Caco-2 (cell line): Measurements from ENCODE around the gene HIVEP3. TPM values are rescaled to one million over a fixed set of nuclear protein-coding genes. Genes with fewer than 3 reads are reported as not detected.

Experiments
- BruUV-seq: library from RNA; stranded (reverse); fragments of 400-500 nt; replicated peaks from 2 replicates; lab custom pipeline; 2021; lab: Mats Ljungman, UMichigan
- CTCF ChIA-PET: fragments of 300-600 bp; sonication (Branson Sonifier 250); formaldehyde crosslinking; loops from one replicate; lab custom pipeline; 2022; ENCODE audit warnings: antibody characterized with exemption; lab: Charles Lee
- POLR2A ChIA-PET: fragments of 300-600 bp; sonication (Branson Sonifier 250); formaldehyde crosslinking; loops from one replicate; lab custom pipeline; 2022; ENCODE audit warnings: antibody characterized with exemption; lab: Charles Lee
- DNase-seq, 2 experiments: peaks; one replicate each; pipeline versions ENCODE4 v3.0.0 to v3.0.0-alpha.2; 2020 to 2022
- H3K27me3 ChIP-seq: replicated peaks from 2 replicates; pipeline ENCODE4 v1.6.0; 2011; ENCODE audit warnings: low read length; ENCODE audit not compliant: control insufficient read depth, insufficient read depth
- H3K36me3 ChIP-seq: 2 replicates; pipeline ENCODE4 v1.5.1; 2011; ENCODE audit warnings: low read length; ENCODE audit not compliant: control insufficient read depth, insufficient read depth
- H3K4me1 ChIP-seq: fragments of 250-450 bp; sonication (Bioruptor Pico); 2 replicates; pipeline ENCODE4 v1.5.1; 2020; ENCODE audit warnings: mild to moderate bottlenecking
- H3K4me3 ChIP-seq: 2 replicates; pipeline ENCODE4 v1.5.1; 2011; ENCODE audit warnings: low read depth, mild to moderate bottlenecking, control low read depth, low read length
- H3K9me3 ChIP-seq: fragments of 250-450 bp; sonication (Bioruptor Pico); 2 replicates; pipeline ENCODE4 v1.5.1; 2020; ENCODE audit warnings: mild to moderate bottlenecking, moderate library complexity
- H3K27ac Mint-ChIP-seq: one replicate; pipeline ENCODE4 v1.8.0; 2022; ENCODE audit warnings: mixed read lengths; ENCODE audit not compliant: unreplicated experiment
- H3K27me3 Mint-ChIP-seq: one replicate; pipeline ENCODE4 v1.8.0; 2022; ENCODE audit warnings: mixed read lengths; ENCODE audit not compliant: insufficient read depth, unreplicated experiment
- H3K36me3 Mint-ChIP-seq: one replicate; pipeline ENCODE4 v1.8.0; 2022; ENCODE audit warnings: mild to moderate bottlenecking, mixed read lengths; ENCODE audit not compliant: insufficient read depth, unreplicated experiment
- H3K4me1 Mint-ChIP-seq: one replicate; pipeline ENCODE4 v1.8.0; 2022; ENCODE audit warnings: low read depth, mixed read lengths; ENCODE audit not compliant: unreplicated experiment
- H3K4me3 Mint-ChIP-seq: one replicate; pipeline ENCODE4 v1.8.0; 2022; ENCODE audit warnings: mild to moderate bottlenecking, moderate library complexity, mixed read lengths; ENCODE audit not compliant: unreplicated experiment
- H3K9me3 Mint-ChIP-seq: one replicate; pipeline ENCODE4 v1.8.0; 2022; ENCODE audit warnings: mixed read lengths; ENCODE audit not compliant: unreplicated experiment
- intact Hi-C: fragments of 100-400 bp; cut with micrococcal nuclease; formaldehyde crosslinking; loops from one replicate; pipeline ENCODE4 v1.10.0; 2022; ENCODE audit not compliant: unreplicated experiment
- total RNA-seq: library from RNA; stranded (reverse); gene quantifications from 2 replicates; pipeline ENCODE4 v1.2.3, GENCODE V29; 2022
- TF ChIP-seq, protein P1 (sequence below), 2 experiments: fragments of 200-600 bp in 1 of 2; IDR thresholded peaks; 1 replicate in 1 of 2; 2 replicates in 1 of 2; pipeline versions ENCODE4 v1.5.1 to v1.8.0; 2011 to 2022; ENCODE audit warnings: antibody characterized with exemption in 1 of 2, control low read depth in 1 of 2, inconsistent platforms in 1 of 2, low read depth in 1 of 2, low read length in 1 of 2, mild to moderate bottlenecking in 1 of 2, moderate library complexity in 1 of 2; ENCODE audit not compliant: insufficient read depth in 1 of 2, severe bottlenecking in 1 of 2, unreplicated experiment in 1 of 2

Gene HIVEP3
- total RNA-seq, 1 experiment from 2014 or later = 0.25 TPM

DNA sequence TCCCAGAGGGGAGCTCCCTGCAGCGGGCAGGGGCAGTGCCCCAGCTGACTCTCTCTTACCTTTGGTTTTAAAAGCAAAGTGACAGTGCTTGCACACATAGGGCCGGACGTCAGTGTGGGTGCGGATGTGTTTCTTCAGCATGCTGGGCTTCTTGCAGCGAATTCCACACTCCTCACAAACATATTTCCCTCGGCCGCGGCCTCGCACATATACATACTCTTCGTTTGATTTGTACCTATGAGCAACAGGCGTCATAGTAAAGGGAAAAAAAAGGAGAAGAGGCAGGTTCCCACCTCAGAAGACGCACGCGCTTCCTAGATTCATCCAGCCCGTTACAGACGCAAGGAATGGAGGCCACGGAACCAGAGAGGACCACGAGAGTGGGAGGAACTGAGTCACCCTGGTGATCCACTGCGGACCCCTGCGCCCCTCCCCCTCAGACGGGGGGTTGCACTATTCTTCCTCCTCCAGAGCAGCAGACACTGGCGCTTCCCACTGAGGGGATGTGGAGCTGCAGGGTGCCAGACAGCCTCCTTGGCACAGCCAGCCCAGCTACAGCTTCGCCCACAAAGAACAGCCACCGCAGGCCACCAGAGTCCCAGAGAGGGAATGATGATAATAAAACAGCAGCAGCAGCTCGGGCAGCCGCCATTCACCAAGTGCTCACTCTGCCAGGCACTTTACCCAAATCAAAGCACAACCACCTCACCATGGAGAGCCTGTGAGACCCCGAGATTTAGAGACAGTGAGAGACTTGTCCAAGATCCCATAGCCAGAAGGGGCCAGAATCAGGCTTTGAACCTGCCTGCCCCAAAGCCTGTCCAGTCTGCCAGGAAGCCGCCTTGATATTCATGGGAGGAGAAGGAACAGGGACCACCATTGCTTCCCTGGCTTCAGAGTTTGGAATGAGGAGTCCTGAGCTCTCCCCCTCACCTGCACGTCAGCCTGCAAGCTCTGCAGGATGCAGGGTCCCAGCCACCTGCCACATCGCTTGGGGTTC is 393.7 kb downstream of the HIVEP3 start:
- BruUV-seq = no TSS peak
- Mint-ChIP-seq H3K27ac (no peak overlapping the region), H3K4me3 (no peak overlapping the region), H3K4me1 (no peaks in the 10 kb centered on the region), H3K27me3 (no peaks in the 10 kb centered on the region), H3K9me3 (no peaks in the 10 kb centered on the region), H3K36me3 (no peaks in the 10 kb centered on the region)
- Histone ChIP-seq H3K27me3 (no peaks in the 10 kb centered on the region), H3K36me3 (no peaks in the 10 kb centered on the region), H3K4me1 (no peaks in the 10 kb centered on the region), H3K4me3 (no peak overlapping the region), H3K9me3 (no peaks in the 10 kb centered on the region)
- CTCF ChIA-PET = no interaction called here
- no peak for DNase-seq
- TF ChIP-seq, protein P1, sequence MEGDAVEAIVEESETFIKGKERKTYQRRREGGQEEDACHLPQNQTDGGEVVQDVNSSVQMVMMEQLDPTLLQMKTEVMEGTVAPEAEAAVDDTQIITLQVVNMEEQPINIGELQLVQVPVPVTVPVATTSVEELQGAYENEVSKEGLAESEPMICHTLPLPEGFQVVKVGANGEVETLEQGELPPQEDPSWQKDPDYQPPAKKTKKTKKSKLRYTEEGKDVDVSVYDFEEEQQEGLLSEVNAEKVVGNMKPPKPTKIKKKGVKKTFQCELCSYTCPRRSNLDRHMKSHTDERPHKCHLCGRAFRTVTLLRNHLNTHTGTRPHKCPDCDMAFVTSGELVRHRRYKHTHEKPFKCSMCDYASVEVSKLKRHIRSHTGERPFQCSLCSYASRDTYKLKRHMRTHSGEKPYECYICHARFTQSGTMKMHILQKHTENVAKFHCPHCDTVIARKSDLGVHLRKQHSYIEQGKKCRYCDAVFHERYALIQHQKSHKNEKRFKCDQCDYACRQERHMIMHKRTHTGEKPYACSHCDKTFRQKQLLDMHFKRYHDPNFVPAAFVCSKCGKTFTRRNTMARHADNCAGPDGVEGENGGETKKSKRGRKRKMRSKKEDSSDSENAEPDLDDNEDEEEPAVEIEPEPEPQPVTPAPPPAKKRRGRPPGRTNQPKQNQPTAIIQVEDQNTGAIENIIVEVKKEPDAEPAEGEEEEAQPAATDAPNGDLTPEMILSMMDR (IDR thresholded peaks at IDR 0.05; ENCODE audit: insufficient read depth in 1 of 2, low read depth in 1 of 2, low read length in 1 of 2, severe bottlenecking in 1 of 2, unreplicated experiment in 1 of 2) = no peak
- intact Hi-C loops = no loop called here
- POLR2A ChIA-PET = no interaction called here

DNA sequence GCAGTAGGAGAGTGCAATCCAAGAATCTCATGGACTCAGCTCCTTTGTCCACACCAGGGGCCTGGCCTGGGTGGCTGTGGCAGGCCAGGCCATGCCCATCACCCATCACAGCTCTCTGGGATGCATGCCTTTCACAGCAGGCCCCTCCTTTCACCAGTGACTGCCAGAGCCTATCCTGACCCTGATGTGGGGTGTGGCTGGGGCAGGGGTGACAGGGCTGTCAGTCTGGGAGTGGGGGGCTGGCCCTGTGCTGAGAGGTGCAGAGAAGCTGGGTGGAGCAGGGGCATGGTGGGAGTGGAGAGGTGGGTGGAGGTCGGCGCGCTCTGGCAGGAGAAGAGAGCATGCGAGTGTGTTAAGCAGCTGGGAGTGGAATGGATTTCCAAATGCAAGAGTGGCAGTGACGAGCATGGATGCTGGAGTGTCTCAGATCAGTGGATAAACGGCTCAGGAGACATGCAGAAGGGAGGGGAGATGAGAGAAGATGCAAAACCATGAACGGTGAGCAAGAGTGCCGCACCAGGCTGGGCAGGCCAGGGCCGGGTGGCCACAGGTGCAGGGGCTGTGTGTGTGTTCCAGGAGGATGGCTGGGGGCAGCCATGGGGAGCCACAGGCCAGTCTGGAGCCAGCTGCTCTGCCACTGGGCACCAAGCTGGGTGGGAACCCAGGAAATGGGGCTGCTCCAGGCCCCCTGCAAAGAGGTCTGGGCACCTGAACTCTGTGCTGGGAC is 394.6 kb downstream of the HIVEP3 start:
- TF ChIP-seq, protein P1 (IDR thresholded peaks at IDR 0.05; ENCODE audit: insufficient read depth in 1 of 2, low read depth in 1 of 2, low read length in 1 of 2, severe bottlenecking in 1 of 2, unreplicated experiment in 1 of 2) = no peak
- CTCF ChIA-PET = interaction anchor here (0.5 kb wide), 1 partner anchor 19 kb away, joined by 3 read pairs; no protein-coding TSS in a partner anchor

DNA sequence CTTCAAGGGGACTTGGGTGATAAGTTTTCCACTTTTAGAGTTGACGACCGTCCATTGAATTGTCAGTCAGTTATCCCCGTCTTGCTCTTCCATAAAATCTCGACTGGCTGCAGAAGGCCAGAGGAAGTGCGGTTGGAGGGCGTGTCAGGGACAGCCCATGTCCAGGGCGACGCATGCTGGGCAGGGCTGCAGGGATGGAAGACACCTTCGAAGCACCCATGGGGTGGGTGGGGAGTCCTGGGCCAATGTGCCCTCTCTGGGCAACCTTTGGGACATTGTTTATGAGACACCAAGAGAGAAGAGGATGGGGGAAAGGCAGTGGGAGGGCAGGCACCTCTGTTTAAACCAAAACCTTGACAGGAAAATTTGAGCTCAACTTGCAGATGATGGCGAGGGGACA is 395.7 kb downstream of the HIVEP3 start:
- no peaks in the 10 kb centered on the region for H3K36me3 Mint-ChIP-seq
- H3K27me3 ChIP-seq = no peaks in the 10 kb centered on the region
- TF ChIP-seq, protein P1 (IDR thresholded peaks at IDR 0.05; ENCODE audit: insufficient read depth in 1 of 2, low read depth in 1 of 2, low read length in 1 of 2, severe bottlenecking in 1 of 2, unreplicated experiment in 1 of 2) = no peak
- H3K4me3 Mint-ChIP-seq = no peak overlapping the region
- intact Hi-C loops = no loop called here
- peaks cover 5% of the 10 kb centered on the region for H3K27me3 Mint-ChIP-seq
- POLR2A ChIA-PET = no interaction called here
- H3K4me3 ChIP-seq = no peak overlapping the region
- CTCF ChIA-PET = no interaction called here
- H3K9me3 Mint-ChIP-seq = no peaks in the 10 kb centered on the region
- no peak overlapping the region for H3K27ac Mint-ChIP-seq
- DNase-seq = no peak
- H3K4me1 ChIP-seq = no peaks in the 10 kb centered on the region
- H3K36me3 ChIP-seq = no peaks in the 10 kb centered on the region
- no peaks in the 10 kb centered on the region for H3K9me3 ChIP-seq
- no peaks in the 10 kb centered on the region for H3K4me1 Mint-ChIP-seq
- no TSS peak for BruUV-seq

More for the DNA sequence above, 394.6 kb downstream of the HIVEP3 start:
- H3K9me3 Mint-ChIP-seq = no peaks in the 10 kb centered on the region
- Histone ChIP-seq H3K36me3 (no peaks in the 10 kb centered on the region), H3K4me3 (no peak overlapping the region), H3K9me3 (no peaks in the 10 kb centered on the region), H3K27me3 (no peaks in the 10 kb centered on the region), H3K4me1 (no peaks in the 10 kb centered on the region)
- no peak for DNase-seq
- H3K27ac Mint-ChIP-seq = no peak overlapping the region
- no TSS peak for BruUV-seq
- no peaks in the 10 kb centered on the region for H3K36me3 Mint-ChIP-seq
- H3K27me3 Mint-ChIP-seq = peaks cover 5% of the 10 kb centered on the region
- POLR2A ChIA-PET = no interaction called here
- no peaks in the 10 kb centered on the region for H3K4me1 Mint-ChIP-seq
- intact Hi-C loops = no loop called here
- no peak overlapping the region for H3K4me3 Mint-ChIP-seq
